Skeletal muscle satellite cell (primary cell): ENCODE results near the gene DIDO1.

Experiments used
- H3K27me3 ChIP-seq: 2 replicates; pipeline ENCODE4 v1.7.0; 2013; ENCODE audit warnings: low read length; ENCODE audit not compliant: control insufficient read depth, insufficient read depth
- H3K36me3 ChIP-seq: 2 replicates; pipeline ENCODE4 v1.7.0; 2013; ENCODE audit warnings: mild to moderate bottlenecking, control low read depth, low read length; ENCODE audit not compliant: insufficient read depth
- H3K4me1 ChIP-seq: 2 replicates; pipeline ENCODE4 v1.7.0; 2013; ENCODE audit warnings: low read length; ENCODE audit not compliant: control insufficient read depth, insufficient read depth
- H3K4me2 ChIP-seq: 2 replicates; pipeline ENCODE4 v1.7.0; 2013; ENCODE audit warnings: mild to moderate bottlenecking, low read length
- H3K4me3 ChIP-seq: 2 replicates; pipeline ENCODE4 v1.7.0; 2013; ENCODE audit warnings: low read length
- H3K9ac ChIP-seq: 2 replicates; pipeline ENCODE4 v1.7.0; 2013; ENCODE audit warnings: mild to moderate bottlenecking, low read depth, low read length, moderate library complexity
- H3K9me3 ChIP-seq: replicated peaks from 2 replicates; pipeline ENCODE4 v1.7.0; 2013; ENCODE audit warnings: mild to moderate bottlenecking, control low read depth, low read length

The DIDO1 gene

DNA sequence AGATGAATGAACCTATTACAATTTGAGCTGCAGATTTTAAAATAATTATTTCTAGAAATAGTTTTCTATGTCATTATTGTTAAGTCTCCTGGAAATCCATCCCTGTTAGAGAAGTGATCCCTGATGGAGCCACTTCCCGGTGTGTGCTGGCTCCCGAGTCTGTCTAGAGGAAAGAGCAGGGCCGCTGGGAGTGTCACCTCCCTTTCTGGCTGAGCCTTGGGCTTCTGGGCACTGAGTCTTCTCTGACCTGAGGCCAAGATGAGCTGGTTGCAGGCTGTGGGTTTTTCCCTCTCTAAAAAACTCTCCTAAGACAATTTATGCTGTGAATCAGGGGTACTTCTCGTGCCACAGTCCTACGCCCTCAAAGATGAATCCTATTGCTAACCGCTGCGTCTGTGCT, 35.9 kb downstream of the DIDO1 start:
- Histone ChIP-seq H3K4me2 (no peak overlapping the region), H3K4me3 (no peak overlapping the region), H3K27me3 (no peaks in the 10 kb centered on the region), H3K36me3 (peaks cover 91% of the 10 kb centered on the region), H3K4me1 (peaks cover 18% of the 10 kb centered on the region), H3K9me3 (no peaks in the 10 kb centered on the region), H3K9ac (no peak overlapping the region)

DNA sequence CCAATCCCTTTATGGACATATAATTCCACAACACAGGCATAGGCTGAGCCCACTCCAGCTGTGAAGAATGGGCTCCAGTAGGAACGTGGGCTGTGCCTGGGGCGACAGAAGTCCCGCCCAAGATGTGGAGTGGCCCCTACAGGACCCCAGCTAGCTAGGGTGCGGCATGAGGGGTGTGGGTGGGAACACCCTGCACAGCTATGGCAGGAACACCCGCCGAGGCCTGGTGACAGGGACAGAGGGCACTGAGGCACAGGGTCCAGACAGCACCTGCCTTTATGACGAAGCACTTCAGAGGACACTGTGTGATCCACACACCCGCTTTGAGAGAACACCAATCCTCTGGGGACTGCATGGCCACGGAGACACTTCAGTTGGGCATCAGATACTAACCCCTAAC, 36.4 kb downstream of the DIDO1 start:
- Histone ChIP-seq H3K4me3 (no peak overlapping the region), H3K9ac (no peak overlapping the region)

GRCh38 chr20:62889411-62889810, 36.9 kb downstream of the DIDO1 start:
- H3K9ac ChIP-seq: no peak overlapping the region
- no peak overlapping the region for H3K4me2 ChIP-seq
- no peaks in the 10 kb centered on the region for H3K9me3 ChIP-seq
- peaks cover 82% of the 10 kb centered on the region for H3K36me3 ChIP-seq
- no peak overlapping the region for H3K4me3 ChIP-seq
- H3K27me3 ChIP-seq: no peaks in the 10 kb centered on the region
- peaks cover 18% of the 10 kb centered on the region for H3K4me1 ChIP-seq

More for the DNA sequence above, 36.4 kb downstream of the DIDO1 start:
- peaks cover 18% of the 10 kb centered on the region for H3K4me1 ChIP-seq
- peaks cover 86% of the 10 kb centered on the region for H3K36me3 ChIP-seq
- no peak overlapping the region for H3K4me2 ChIP-seq
- no peaks in the 10 kb centered on the region for H3K9me3 ChIP-seq
- H3K27me3 ChIP-seq: no peaks in the 10 kb centered on the region

DNA sequence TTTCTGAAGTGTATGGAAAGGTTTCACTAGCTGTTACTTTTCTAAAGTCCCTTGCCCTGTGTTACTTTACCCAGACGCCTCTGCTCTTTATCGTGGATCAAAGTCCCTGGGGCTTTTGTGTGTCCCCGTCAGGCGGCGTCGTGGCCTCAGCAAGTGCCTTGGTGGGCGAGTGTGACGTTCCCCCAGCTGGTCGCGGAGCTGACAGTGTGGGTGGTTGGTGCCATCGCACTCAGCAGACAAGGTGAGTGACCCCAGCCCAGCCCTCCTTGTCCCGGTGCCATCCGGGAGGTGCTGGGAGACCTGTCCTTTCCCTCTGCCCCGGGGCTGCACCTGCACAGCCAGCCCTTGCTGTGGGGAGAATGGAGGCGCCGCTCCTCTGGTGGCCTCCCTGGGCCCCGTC, 37.4 kb downstream of the DIDO1 start:
- Histone ChIP-seq H3K9ac (no peak overlapping the region), H3K4me1 (peaks cover 18% of the 10 kb centered on the region), H3K9me3 (no peaks in the 10 kb centered on the region), H3K4me3 (no peak overlapping the region), H3K36me3 (peaks cover 77% of the 10 kb centered on the region), H3K4me2 (no peak overlapping the region), H3K27me3 (no peaks in the 10 kb centered on the region)

DNA sequence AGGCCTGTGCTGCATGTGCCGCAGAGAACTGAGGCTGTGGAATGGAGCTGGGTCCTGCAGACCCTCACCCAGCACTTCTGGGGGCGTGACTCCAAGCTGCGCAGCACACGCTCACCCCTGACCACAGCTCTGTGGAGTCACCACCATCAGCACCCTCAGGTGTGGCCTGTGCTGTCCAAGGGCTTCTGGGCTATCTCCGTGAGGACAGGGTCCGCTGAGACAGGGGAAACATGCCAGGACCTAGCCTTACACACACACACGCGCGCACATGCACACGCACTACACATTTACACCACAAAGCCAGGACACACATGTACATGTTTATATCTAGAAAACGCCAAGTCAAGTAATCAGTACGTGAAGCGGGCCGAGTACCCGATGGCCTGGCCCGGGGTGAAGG, 37.9 kb downstream of the DIDO1 start:
- Histone ChIP-seq H3K4me3 (no peak overlapping the region), H3K4me1 (peaks cover 18% of the 10 kb centered on the region), H3K4me2 (no peak overlapping the region), H3K9ac (no peak overlapping the region), H3K27me3 (no peaks in the 10 kb centered on the region), H3K9me3 (no peaks in the 10 kb centered on the region), H3K36me3 (peaks cover 72% of the 10 kb centered on the region)

GRCh38 chr20:62887860-62888239, 38.5 kb downstream of the DIDO1 start:
- Histone ChIP-seq H3K36me3 (peaks cover 66% of the 10 kb centered on the region), H3K9me3 (no peaks in the 10 kb centered on the region), H3K9ac (peak overlapping the region; percentile 39), H3K4me1 (peaks cover 18% of the 10 kb centered on the region), H3K4me2 (peak overlapping the region; percentile 27), H3K4me3 (no peak overlapping the region), H3K27me3 (no peaks in the 10 kb centered on the region)

GRCh38 chr20:62887152-62887859, 39.0 kb downstream of the DIDO1 start:
- Histone ChIP-seq H3K4me2 (peak overlapping the region; percentile 33), H3K27me3 (no peaks in the 10 kb centered on the region), H3K9ac (peak overlapping the region; percentile 39), H3K36me3 (peaks cover 61% of the 10 kb centered on the region), H3K9me3 (no peaks in the 10 kb centered on the region), H3K4me3 (no peak overlapping the region), H3K4me1 (peaks cover 18% of the 10 kb centered on the region)

- Histone ChIP-seq H3K9me3 (no peaks in the 10 kb centered on the region), H3K4me1 (peaks cover 18% of the 10 kb centered on the region), H3K4me2 (no peak overlapping the region), H3K36me3 (peaks cover 57% of the 10 kb centered on the region), H3K9ac (no peak overlapping the region), H3K4me3 (no peak overlapping the region), H3K27me3 (no peaks in the 10 kb centered on the region)
Measured at GRCh38 chr20:62886709-62887058, 39.6 kb downstream of the DIDO1 start.

GRCh38 chr20:62885896-62886708, 40.2 kb downstream of the DIDO1 start:
- no peak overlapping the region for H3K4me2 ChIP-seq
- peaks cover 18% of the 10 kb centered on the region for H3K4me1 ChIP-seq
- H3K36me3 ChIP-seq: peaks cover 52% of the 10 kb centered on the region

GRCh38 chr20:62885046-62885895, 41.0 kb downstream of the DIDO1 start:
- peaks cover 18% of the 10 kb centered on the region for H3K4me1 ChIP-seq
- no peak overlapping the region for H3K4me2 ChIP-seq
- no peak overlapping the region for H3K9ac ChIP-seq
- H3K27me3 ChIP-seq: no peaks in the 10 kb centered on the region
- H3K36me3 ChIP-seq: peaks cover 49% of the 10 kb centered on the region
- no peak overlapping the region for H3K4me3 ChIP-seq
- H3K9me3 ChIP-seq: no peaks in the 10 kb centered on the region

More at GRCh38 chr20:62885896-62886708, 40.2 kb downstream of the DIDO1 start:
- Histone ChIP-seq H3K9ac (no peak overlapping the region), H3K4me3 (no peak overlapping the region), H3K27me3 (no peaks in the 10 kb centered on the region), H3K9me3 (no peaks in the 10 kb centered on the region)

GRCh38 chr20:62884556-62884955, 41.7 kb downstream of the DIDO1 start:
- H3K4me2 ChIP-seq: no peak overlapping the region
- H3K9me3 ChIP-seq: no peaks in the 10 kb centered on the region
- no peak overlapping the region for H3K4me3 ChIP-seq
- H3K27me3 ChIP-seq: no peaks in the 10 kb centered on the region
- H3K36me3 ChIP-seq: peaks cover 46% of the 10 kb centered on the region
- no peak overlapping the region for H3K9ac ChIP-seq
- peaks cover 18% of the 10 kb centered on the region for H3K4me1 ChIP-seq
